HG03460 (cell line): ENCODE data around the gene NPSR1.
"Not testable (repeated sequence)": the region's sequence is repeated elsewhere in the genome, so short reads cannot be mapped to it uniquely, and the experiment has no call there.

Experiments
- ATAC-seq: cut with Tn5 transposase; IDR thresholded peaks from one replicate; pipeline ENCODE4 v1.9.1; 2021; ENCODE audit not compliant: unreplicated experiment

NPSR1 gene

GRCh38 chr7:34757570-34758110 lies 99.6 kb downstream of the NPSR1 start:
- ATAC-seq = no peak

GRCh38 chr7:34758111-34758601 lies 100.1 kb downstream of the NPSR1 start:
- ATAC-seq = peak; percentile 51

GRCh38 chr7:34759477-34760125 lies 101.6 kb downstream of the NPSR1 start:
- ATAC-seq = no peak

GRCh38 chr7:34760271-34760670 lies 102.3 kb downstream of the NPSR1 start:
- no peak for ATAC-seq

- ATAC-seq = no peak
Observed at GRCh38 chr7:34761206-34761605, 103.2 kb downstream of the NPSR1 start.

GRCh38 chr7:34761627-34762026 lies 103.6 kb downstream of the NPSR1 start:
- ATAC-seq = no peak

GRCh38 chr7:34762764-34763163 lies 104.7 kb downstream of the NPSR1 start:
- ATAC-seq = no peak

GRCh38 chr7:34772296-34772938 lies 114.4 kb downstream of the NPSR1 start:
- ATAC-seq = no peak

- ATAC-seq = no peak
Observed at GRCh38 chr7:34776748-34777358, 118.8 kb downstream of the NPSR1 start.

GRCh38 chr7:34780546-34780945 lies 122.5 kb downstream of the NPSR1 start:
- ATAC-seq = no peak

- ATAC-seq = no peak
Observed at GRCh38 chr7:34787586-34787985, 129.6 kb downstream of the NPSR1 start.

GRCh38 chr7:34806831-34807230 lies 148.8 kb downstream of the NPSR1 start:
- ATAC-seq = no peak

GRCh38 chr7:34807548-34808340 lies 149.7 kb downstream of the NPSR1 start:
- no peak for ATAC-seq

GRCh38 chr7:34814203-34814842 lies 156.3 kb downstream of the NPSR1 start:
- ATAC-seq = not testable (repeated sequence)

- no peak for ATAC-seq
Observed at GRCh38 chr7:34821932-34822558, 164.0 kb downstream of the NPSR1 start.

GRCh38 chr7:34823650-34824258 lies 165.7 kb downstream of the NPSR1 start:
- peak; percentile 75 for ATAC-seq

- ATAC-seq = no peak
Observed at GRCh38 chr7:34825221-34825620, 167.2 kb downstream of the NPSR1 start.

GRCh38 chr7:34830390-34830789 lies 172.4 kb downstream of the NPSR1 start:
- no peak for ATAC-seq

GRCh38 chr7:34831436-34831835 lies 173.4 kb downstream of the NPSR1 start:
- ATAC-seq = no peak

- no peak for ATAC-seq
Observed at GRCh38 chr7:34832020-34832419, 174.0 kb downstream of the NPSR1 start.
